NK-92 (cell line): ENCODE results near the gene DCTN4.

Experiments
- DNase-seq: peaks from one replicate; lab custom pipeline; 2025; ENCODE audit not compliant: unreplicated experiment; lab: John Stamatoyannopoulos, UW

DCTN4 gene

DNA sequence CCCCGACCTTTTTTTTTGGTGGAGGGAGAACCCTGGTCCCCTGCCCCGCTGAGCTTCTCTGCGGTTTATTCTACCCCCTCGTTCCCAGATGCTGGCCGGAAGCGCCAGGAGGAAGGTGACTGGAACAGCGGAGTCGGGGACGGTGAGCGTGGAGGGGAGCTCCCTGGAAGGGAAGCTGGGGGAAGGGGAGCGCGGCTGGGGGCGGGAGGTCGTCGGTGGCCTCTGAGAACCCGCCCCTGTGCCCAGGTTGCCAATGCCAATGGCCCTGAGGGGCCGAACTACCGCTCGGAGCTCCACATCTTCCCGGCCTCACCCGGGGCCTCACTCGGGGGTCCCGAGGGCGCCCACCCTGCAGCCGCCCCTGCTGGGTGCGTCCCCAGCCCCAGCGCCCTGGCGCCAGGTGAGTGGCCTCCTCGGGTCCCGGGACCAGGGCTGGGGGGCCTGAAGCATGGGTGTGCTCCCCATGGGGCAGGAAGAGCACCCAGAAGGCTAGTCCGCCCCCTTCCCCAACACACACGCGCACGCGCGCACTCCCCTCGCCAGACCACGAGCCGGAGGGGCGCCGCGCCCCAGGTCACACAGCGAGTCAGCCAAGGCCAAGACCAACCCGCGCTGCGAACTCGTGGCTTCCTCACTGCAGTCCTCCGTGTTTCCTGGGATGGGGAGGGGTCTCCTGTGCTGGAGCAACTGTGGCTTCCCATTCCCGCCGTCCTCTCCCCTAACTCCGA is 87.1 kb downstream of the DCTN4 start:
- no peak for DNase-seq

DNA sequence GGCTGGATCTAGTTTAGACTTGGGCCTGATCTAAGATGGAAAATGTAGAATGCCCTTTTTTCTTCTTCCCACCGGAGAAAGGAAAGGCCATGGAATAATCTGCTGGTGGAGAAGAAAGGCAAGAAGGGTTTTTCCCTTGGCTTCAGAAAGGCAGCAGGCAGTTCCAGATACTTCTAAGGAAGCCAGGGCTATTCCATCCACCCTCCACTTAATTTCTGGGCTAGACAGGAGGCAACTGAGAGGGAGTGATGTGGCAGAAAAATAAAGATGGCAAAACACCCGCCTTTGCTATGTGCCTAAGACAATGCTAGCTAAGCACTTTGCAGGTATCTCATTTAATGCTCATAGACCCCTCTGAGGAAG is 87.9 kb downstream of the DCTN4 start:
- DNase-seq: no peak

DNA sequence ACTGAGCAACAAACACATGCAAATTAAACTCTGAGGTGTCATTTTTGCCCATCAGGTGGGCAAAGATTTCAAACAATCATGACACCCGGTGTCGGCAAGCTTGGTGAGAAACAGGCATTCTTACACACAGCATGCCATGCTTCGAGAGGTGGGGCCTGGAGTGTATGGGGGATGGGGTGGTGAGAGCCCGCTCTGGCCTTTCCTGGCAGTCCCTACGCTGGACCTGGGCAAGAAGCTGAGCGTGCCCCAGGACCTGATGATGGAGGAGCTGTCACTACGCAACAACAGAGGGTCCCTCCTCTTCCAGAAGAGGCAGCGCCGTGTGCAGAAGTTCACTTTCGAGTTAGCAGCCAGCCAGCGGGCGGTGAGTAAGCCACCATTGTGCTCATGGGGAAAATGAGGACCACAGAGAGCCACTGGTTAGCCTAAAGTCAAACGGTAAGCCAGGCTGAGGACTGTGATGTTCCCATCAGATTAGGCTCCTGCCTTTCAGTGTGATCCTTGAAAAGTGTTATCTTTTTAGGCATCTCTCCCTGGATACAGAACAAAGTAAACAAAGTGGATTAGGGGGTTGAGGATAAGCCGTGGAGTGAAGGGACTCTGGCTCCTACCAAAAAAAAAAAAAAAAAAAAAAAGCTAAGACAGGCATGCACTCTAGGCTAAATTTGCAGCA is 88.4 kb downstream of the DCTN4 start:
- no peak for DNase-seq

DNA sequence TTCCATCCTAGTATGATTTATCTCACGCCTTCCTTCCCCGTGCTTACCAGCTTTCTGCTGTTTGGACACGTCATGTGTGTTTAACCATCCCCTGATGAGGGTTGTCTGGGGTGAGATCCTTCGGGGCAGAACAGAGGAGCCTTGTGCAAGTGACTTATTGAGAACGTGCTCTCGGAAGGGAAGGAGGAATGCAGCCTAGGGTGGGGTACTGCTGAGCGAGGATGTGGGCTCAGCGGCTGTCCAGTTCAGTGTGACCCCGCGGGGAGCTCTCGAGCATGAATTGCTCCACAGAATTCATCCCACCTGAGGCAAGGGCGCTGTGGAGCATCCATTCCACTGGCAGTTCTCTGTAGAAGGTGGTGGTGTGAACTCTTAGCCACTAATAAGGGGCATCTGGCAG is 93.8 kb downstream of the DCTN4 start:
- no peak for DNase-seq

DNA sequence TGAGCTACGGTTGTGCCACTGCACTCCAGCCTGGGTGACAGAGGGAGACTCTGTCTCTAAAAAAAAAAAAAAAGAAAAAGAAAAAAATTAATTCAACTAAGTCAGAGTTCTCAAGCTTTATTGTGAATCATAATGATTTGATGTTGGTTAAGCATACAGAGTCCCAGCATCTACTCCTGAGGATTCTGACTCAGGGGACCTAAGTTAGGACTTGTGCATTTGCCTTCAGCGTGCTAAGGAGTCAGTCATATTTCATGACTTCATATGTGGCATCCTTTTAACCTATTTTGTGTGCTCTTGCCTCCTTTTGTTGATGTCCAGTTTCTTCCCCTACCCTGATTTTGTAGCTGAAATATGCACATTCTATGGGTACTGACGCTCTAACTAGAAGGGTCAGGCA is 94.9 kb downstream of the DCTN4 start:
- DNase-seq: no peak

DNA sequence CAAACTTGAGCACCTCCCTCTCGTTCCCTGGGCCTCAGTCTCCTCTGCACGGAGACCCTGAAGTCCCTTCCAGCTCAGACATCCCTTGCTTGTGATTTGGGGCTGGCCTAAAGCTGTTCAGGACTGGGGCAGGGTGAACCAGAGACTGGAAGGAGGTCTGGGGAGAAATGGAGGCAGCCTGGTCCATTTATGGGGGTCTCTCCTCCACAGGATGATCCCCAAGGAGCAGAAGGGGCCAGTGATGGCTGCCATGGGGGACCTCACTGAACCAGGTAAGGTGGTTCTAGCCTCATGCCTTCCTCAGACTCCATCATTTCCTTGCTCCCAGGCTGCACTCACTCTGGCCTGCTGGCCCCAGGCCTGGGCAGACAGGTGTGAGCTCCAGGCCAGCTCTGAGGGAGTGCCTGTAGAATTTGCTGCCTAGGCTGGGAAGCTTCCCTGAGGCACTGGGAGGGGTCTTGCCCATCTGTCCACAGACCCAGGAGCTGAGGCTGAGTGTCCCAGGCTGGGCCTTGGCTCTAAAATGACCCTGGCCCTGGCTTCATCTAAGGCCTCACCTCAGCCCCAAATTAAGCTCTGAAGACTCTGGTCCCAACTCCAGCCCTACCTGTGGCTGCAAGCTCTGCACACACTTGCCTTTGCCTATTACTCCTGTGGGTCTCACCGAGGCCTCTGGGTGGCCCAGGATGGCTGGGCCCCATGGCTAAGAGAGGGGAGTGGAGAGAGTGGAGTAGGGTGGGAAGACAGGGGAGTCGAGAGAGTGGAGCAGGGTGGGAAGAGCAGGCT is 95.9 kb downstream of the DCTN4 start:
- DNase-seq: no peak

DNA sequence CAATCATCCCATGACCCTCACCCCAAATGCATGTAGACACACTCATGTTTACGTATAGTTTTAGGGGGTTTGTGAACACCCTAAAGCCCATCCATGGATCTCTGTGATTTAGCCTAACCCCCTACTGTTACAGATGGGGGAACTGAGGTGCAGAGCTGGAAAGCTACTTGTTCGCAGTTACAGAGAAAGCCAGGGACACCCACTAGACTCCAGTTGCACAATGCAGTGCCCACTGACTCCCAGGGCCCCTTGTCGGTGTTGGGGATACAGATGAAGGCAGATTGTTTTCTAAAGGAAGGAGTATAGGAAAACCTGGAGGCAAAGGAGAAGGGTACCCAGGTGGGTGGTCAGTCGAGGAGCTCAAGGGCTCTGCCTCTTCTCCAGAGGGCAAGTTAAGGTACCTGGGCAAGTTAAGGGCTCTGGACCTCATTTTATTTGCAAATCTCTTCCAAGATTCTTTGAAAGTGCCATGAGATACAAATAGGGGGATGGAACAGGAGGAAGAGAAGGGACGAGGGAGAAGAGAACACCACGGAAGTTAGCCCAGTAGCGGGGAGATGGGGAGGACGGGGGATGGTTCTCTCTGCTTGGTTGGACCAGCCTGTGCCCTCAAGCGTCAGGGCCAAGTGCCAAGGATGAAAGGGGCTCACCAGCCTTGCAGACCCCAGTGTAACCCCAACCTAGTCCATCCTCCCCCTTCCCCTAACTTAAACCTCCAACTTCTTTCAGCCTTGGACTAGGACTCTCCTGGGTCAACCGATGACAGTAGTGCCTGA is 96.8 kb downstream of the DCTN4 start:
- DNase-seq: no peak

DNA sequence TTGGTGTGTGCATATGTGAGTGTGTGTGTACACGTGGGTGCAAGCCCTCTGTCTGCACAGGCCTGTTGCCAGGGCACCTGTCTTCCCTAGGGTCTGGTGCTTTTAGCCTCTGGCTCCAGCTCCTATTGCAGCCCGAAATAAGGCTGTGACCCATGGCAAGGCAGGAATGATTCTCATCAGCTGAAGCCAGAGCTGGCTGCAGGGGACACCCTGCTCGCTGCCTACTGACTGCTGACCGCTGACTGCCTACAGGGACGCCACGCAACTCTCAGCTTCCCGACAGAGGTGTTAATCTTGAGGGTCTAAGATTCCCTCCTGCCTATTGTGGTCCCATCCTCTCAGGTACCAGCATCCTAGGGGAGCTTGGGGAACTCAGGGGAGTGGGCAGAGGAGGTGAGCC is 97.7 kb downstream of the DCTN4 start, which contains the start of gene MYOZ3:
Gene MYOZ3 (plus strand): TSS at position 166 of the 400 bp plus-strand sequence. CDS start 1,691 bp downstream, outside the sequence.
- DNase-seq: no peak

DNA sequence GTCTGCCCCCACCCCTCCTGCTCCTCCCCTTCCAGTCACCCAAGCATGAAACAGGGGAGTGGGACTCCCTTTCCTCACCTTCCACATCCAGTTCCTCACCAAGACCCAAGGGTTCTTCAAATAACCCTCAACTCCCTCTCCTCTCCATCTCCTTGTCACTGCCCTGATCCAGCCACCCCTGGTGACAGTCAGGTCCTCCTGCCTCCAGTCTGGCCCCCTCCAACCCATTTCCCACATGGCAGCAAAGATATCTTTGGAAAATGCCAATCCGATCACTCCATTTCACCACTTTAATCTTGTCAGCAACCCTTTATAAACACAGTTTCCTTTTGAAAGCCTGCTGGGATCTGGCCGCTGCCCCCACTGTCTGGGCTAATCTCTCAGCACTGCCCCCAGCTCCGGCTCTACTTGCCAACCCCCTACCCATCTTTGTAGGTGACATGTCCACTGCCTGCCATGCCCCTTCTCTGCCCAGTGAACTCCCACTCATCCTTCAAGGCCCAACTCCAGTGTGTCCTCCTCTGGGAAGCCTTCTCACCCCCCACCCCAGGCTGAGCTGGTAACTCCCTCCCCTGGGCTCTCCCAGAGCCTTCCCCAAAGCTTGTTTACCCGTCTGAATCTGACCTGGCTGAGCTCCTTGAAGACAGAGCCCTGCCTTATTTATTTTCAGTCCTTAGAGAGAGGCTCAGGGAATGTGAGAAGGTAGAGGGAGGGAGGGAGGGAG is 98.5 kb downstream of the DCTN4 start:
- no peak for DNase-seq

DNA sequence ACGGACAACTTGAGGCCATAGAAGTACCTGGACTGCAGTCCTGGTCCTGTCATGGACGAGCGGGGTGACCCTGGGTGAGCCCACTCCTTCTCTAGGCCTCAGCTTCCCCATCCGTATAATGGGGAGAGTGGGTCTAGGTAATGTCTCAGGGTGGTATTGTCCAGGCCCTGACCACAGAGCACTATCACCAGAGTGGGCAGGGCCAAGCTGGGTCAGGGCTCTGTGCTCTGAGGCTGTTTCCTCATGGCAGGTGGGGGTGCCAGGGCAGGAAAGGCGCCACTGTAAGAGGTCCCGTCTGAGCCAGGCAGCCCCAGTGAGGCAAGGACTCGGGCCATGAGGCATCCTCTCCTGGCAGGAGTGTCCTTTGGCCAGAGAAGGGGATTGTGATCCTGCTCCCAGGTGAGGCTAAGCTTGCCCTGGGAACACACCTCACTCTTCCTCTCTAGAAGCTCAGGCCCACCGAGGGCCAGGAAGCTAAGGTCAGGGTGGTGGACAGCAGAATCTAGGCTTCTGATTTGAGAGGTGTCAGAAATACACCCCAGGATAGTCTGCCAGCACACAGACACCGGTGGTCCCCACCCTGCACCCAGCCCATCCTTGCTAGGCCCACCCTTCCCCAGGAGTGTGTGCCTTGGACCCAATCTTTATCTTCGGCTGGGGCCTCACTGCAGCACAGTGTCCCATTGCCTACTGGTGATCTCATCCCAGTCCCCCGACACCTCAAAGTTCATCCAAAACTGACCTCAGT is 99.3 kb downstream of the DCTN4 start:
- DNase-seq: no peak

DNA sequence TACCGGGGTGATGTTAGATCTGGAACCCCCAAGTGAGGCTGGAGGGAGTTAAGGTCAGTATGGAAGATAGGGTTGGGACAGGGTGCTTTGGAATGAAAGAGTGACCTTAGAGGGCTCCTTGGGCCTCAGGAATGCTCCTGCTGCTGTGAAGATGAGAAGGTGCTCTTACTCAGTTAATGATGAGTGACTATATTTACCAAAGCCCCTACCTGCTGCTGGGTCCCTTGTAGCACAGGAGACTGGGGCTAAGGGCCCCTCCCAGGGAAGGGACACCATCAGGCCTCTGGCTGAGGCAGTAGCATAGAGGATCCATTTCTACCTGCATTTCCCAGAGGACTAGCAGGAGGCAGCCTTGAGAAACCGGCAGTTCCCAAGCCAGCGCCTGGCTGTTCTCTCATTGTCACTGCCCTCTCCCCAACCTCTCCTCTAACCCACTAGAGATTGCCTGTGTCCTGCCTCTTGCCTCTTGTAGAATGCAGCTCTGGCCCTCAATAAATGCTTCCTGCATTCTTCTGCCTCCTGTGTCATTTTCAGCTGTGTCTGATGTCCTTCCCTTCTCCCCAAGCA is 100.0 kb downstream of the DCTN4 start:
- no peak for DNase-seq
